ENCODE measurements around the gene IFI27L2. TPM values are rescaled to one million over a fixed set of nuclear protein-coding genes. Genes with fewer than 3 reads are reported as not detected.

IFI27L2 gene
- polyA plus RNA-seq, 1 of the 3 experiments (the other 2 are of a cell fraction) = 200 TPM

- Histone ChIP-seq H3K27ac (ENCODE audit: low read depth in 2 of 2, low read length in 1 of 2) (no peak overlapping the region), H3K79me2 (ENCODE audit: insufficient read depth) (no peaks in the 10 kb centered on the region), H3K9me2 (no peaks in the 10 kb centered on the region), H4K20me1 (ENCODE audit: insufficient read depth) (no peaks in the 10 kb centered on the region), H3K4me1 (ENCODE audit: control insufficient read depth in 1 of 2, insufficient read depth in 2 of 2, low read depth in 1 of 2, low read length in 1 of 2) (peaks cover 0 to 10% of the 10 kb centered on the region in 2 experiments; a peak in 2 of 4 replicates), H3K9me3 (no peaks in the 10 kb centered on the region), H3K9ac (no peak overlapping the region), H3K27me3 (ENCODE audit: insufficient read depth) (no peaks in the 10 kb centered on the region), H3F3A (replicated peaks; ENCODE audit: insufficient read depth) (peaks cover 11% of the 10 kb centered on the region), H3K4me2 (no peak overlapping the region), H2AFZ (ENCODE audit: low read depth) (no peak overlapping the region), H3K36me3 (replicated peaks in 1 of 2; ENCODE audit: control insufficient read depth in 1 of 2, insufficient read depth in 2 of 2, low read length in 1 of 2) (peaks cover 0 to 5% of the 10 kb centered on the region in 2 experiments), H3K4me3 (ENCODE audit: low read depth in 2 of 2, low read length in 1 of 2) (no peak overlapping the region; a peak in 1 of 4 replicates)
- peak; percentile 52 for TF ChIP-seq SMC3 (IDR thresholded peaks at IDR 0.05; ENCODE audit: low read depth, low read length)
- TF ChIP-seq RCOR1 (IDR thresholded peaks at IDR 0.05; ENCODE audit: low read length) = no peak
- TF ChIP-seq EP300 (IDR thresholded peaks at IDR 0.05; ENCODE audit: borderline replicate concordance in 1 of 2, low read depth in 1 of 2, low read length in 1 of 2) = no peak
- TF ChIP-seq CTCF (IDR thresholded peaks at IDR 0.05) = peak; percentile 91
- TF ChIP-seq FOXM1 (IDR thresholded peaks at IDR 0.05; ENCODE audit: low read depth) = no peak
- peak; percentile 78 for TF ChIP-seq RAD21 (IDR thresholded peaks at IDR 0.05; ENCODE audit: low read length)
- no peak for TF ChIP-seq FOSL2 (IDR thresholded peaks at IDR 0.05; ENCODE audit: borderline replicate concordance, low read depth)
- CTCF ChIA-PET = interaction anchor here (0.5 to 6.9 kb wide), 37 partner anchors 10 to 522 kb away, joined by 3 to 64 read pairs (median 6); partner anchors contain the start of genes DDX24, IFI27, IFI27L1 and OTUB2
- 51% methylated on average over 4 of the region's 4 CpGs for WGBS (ENCODE audit: low lambda C conversion rate)
- DNase-seq = peak; percentile 52
- POLR2A ChIA-PET = no interaction called here
Measured at GRCh38 chr14:94132285-94132887, 3.0 kb upstream of the IFI27L2 start.

GRCh38 chr14:94129758-94130414 lies 482 bp upstream of the IFI27L2 start:
- Histone ChIP-seq H2AFZ (ENCODE audit: low read depth) (peak overlapping the region; percentile 87), H3K9me2 (no peaks in the 10 kb centered on the region), H3K36me3 (replicated peaks in 1 of 2; ENCODE audit: control insufficient read depth in 1 of 2, insufficient read depth in 2 of 2, low read length in 1 of 2) (peaks cover 0 to 6% of the 10 kb centered on the region in 2 experiments), H3K27me3 (ENCODE audit: insufficient read depth) (no peaks in the 10 kb centered on the region), H4K20me1 (ENCODE audit: insufficient read depth) (no peaks in the 10 kb centered on the region), H3K9ac (peak overlapping the region; percentile 60; the same call in 1 of the 2 replicates), H3K27ac (ENCODE audit: low read depth in 2 of 2, low read length in 1 of 2) (peak overlapping the region; percentile 46 to 56; a peak in 3 of 4 replicates), H3K4me2 (peak overlapping the region; percentile 89), H3F3A (replicated peaks; ENCODE audit: insufficient read depth) (peaks cover 11% of the 10 kb centered on the region), H3K4me1 (ENCODE audit: control insufficient read depth in 1 of 2, insufficient read depth in 2 of 2, low read depth in 1 of 2, low read length in 1 of 2) (peaks cover 0 to 7% of the 10 kb centered on the region in 2 experiments; a peak in 2 of 4 replicates), H3K9me3 (no peaks in the 10 kb centered on the region), H3K79me2 (ENCODE audit: insufficient read depth) (no peaks in the 10 kb centered on the region), H3K4me3 (ENCODE audit: low read depth in 2 of 2, low read length in 1 of 2) (peak overlapping the region; percentile 62 to 67)
- POLR2A ChIA-PET = no interaction called here
- 0% methylated on average over 12 of the region's 12 CpGs for WGBS (ENCODE audit: low lambda C conversion rate)
- TF ChIP-seq, protein P1, sequence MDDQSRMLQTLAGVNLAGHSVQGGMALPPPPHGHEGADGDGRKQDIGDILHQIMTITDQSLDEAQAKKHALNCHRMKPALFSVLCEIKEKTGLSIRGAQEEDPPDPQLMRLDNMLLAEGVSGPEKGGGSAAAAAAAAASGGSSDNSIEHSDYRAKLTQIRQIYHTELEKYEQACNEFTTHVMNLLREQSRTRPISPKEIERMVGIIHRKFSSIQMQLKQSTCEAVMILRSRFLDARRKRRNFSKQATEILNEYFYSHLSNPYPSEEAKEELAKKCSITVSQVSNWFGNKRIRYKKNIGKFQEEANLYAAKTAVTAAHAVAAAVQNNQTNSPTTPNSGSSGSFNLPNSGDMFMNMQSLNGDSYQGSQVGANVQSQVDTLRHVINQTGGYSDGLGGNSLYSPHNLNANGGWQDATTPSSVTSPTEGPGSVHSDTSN (IDR thresholded peaks at IDR 0.05) = peak; percentile 23
- TF ChIP-seq CHD2 (IDR thresholded peaks at IDR 0.05; ENCODE audit: low read length, partially characterized antibody) = no peak
- peak; percentile 74; the same call in 1 of the 2 replicates for TF ChIP-seq MXI1 (IDR thresholded peaks at IDR 0.05; ENCODE audit: low read depth, low read length)
- 0 out of 2 replicates have a peak, but pooled peaks have one; percentile 27 for TF ChIP-seq SIN3A (IDR thresholded peaks at IDR 0.05; ENCODE audit: borderline replicate concordance, low read depth, low read length)
- peak; percentile 59 for DNase-seq
- CTCF ChIA-PET = interaction anchor here (0.7 to 6.9 kb wide), 10 partner anchors 12 to 200 kb away, joined by 3 to 64 read pairs (median 5); partner anchors contain the start of genes DDX24 and IFI27L1
